Mammary epithelial cell (primary cell): ENCODE data around the gene CHPF.

Source experiments
- CTCF ChIP-seq, 2 donors: IDR thresholded peaks in 1 of 2; conservative IDR thresholded peaks in 1 of 2; 2 replicates each; pipeline ENCODE4 v1.5.1; 2011 to 2012; ENCODE audit warnings: inconsistent platforms in 2 of 2, low read length in 2 of 2, mild to moderate bottlenecking in 2 of 2, control low read depth in 1 of 2, low read depth in 1 of 2; ENCODE audit not compliant: insufficient read depth in 1 of 2; ENCODE audit errors: extremely low read depth in 1 of 2
- EZH2 ChIP-seq: IDR thresholded peaks from 2 replicates; pipeline ENCODE4 v1.6.1; 2012; ENCODE audit warnings: low read length, inconsistent platforms, borderline replicate concordance

GRCh38 chr2:219507581-219508443, 35.8 kb downstream of the CHPF start:
- TF ChIP-seq CTCF (conservative IDR thresholded peaks at IDR 0.05 in 1 of 2, IDR thresholded peaks at IDR 0.05 in 1 of 2; ENCODE audit: extremely low read depth in 1 of 2, insufficient read depth in 1 of 2, low read depth in 1 of 2, low read length in 2 of 2) (no peak), EZH2 (no peak)
